ENCODE results near the gene DEFB129. TPM values are rescaled to one million over a fixed set of nuclear protein-coding genes. Genes with fewer than 3 reads are reported as not detected.

Gene DEFB129, protein sequence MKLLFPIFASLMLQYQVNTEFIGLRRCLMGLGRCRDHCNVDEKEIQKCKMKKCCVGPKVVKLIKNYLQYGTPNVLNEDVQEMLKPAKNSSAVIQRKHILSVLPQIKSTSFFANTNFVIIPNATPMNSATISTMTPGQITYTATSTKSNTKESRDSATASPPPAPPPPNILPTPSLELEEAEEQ
- not detected in 2 replicates for total RNA-seq

DNA sequence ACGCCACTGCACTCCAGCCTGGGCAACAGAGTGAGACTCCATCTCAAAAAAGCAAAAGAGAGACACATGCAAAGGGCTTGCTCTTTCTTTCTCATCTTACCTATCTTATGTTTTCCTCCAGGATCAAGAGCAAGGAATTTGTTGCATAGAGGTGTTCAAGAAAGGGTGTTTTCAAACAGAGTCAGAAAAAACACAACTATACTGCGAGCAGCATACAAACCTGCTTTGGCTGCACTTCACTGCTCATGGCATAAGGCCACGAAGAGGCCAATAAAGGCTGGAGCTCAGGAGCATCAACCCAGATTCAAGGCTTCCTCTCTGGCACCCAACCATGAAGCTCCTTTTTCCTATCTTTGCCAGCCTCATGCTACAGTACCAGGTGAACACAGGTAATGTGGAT lies at the start of gene DEFB129:
Gene DEFB129 (plus strand): TSS at position 301 of the 400 bp plus-strand sequence. CDS start 31 bp downstream, at position 332.

DNA sequence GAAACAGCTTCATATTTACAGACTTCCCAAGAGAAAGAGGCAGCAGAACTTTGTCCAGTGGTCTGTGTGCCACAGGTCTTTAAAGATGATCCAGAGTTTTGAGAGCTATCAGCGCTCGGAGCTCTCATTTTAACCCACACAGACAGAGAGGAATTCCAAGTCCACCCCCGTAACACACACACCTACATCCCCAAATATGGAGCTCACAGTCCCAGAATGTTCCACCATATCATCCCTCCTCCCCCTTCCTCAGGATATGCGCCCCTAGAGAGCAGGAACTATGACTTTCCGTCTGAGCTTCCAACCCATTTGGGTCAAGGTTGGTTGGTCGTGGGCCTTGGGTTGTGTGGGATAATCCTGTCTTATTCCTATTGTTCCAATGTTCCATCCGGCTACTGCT lies 37.4 kb upstream of the DEFB129 start, which contains the start of gene DEFB128:
Gene DEFB128 (minus strand): TSS at position 101 of the 400 bp plus-strand sequence. CDS start 88 bp downstream, at position 13.

DNA sequence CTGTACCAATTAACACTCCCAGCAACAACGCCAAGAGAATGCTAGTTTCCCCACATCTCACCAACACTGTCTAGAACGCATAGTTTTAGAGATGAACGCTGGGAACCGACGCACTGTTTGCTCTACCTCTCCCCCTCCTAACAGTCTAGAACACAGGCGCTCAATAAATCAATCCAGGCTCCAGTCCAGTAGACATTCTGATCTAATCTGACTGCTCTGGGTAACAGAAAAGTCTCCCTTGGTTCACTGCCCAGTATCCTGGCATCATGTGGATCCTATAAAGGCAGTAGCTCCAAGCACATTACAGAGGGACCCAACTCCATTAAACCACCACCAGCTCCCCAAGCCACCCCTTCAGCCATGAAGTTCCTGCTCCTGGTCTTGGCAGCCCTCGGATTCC lies 30.4 kb downstream of the DEFB129 start, which contains the start of gene DEFB132:
Gene DEFB132 (plus strand): TSS at position 306 of the 400 bp plus-strand sequence. CDS start 55 bp downstream, at position 361.

Other genes starting within 250 kb of the DEFB129 start
- gene DEFB125, start 139.6 kb upstream of the DEFB129 start, total RNA-seq: not detected in 2 replicates
- not detected in 2 replicates for gene DEFB126, start 84.7 kb upstream of the DEFB129 start, total RNA-seq
- gene DEFB127, start 69.8 kb upstream of the DEFB129 start, total RNA-seq: not detected in 2 replicates
- not detected in 2 replicates for gene DEFB128, start 37.5 kb upstream of the DEFB129 start, total RNA-seq
- not detected in 2 replicates for gene DEFB132, start 30.5 kb downstream of the DEFB129 start, total RNA-seq
- gene C20orf96, start 63.5 kb downstream of the DEFB129 start, total RNA-seq: 0.51 and 0.93 TPM in 2 replicates
- 25.1 and 34.5 TPM in 2 replicates for gene ZCCHC3, start 70.3 kb downstream of the DEFB129 start, total RNA-seq
- 17.6 and 19.7 TPM in 2 replicates for gene SOX12, start 98.3 kb downstream of the DEFB129 start, total RNA-seq
- gene NRSN2, start 119.9 kb downstream of the DEFB129 start, total RNA-seq: 55.3 and 58.9 TPM in 2 replicates
- gene TRIB3, start 153.5 kb downstream of the DEFB129 start, total RNA-seq: 79.1 and 152 TPM in 2 replicates
- 117 and 150 TPM in 2 replicates for gene RBCK1, start 181.0 kb downstream of the DEFB129 start, total RNA-seq
- 36.1 and 38.8 TPM in 2 replicates for gene TBC1D20, start 235.3 kb downstream of the DEFB129 start, total RNA-seq